Adrenal gland (tissue), 5 donors: ENCODE data around the gene NR5A1.

ENCODE experiments used
- POLR2A ChIP-seq, 2 donors: fragments of 450-650 bp; IDR thresholded peaks; one replicate each; pipeline ENCODE4 v1.6.1; 2017; ENCODE audit warnings: antibody characterized with exemption in 2 of 2, mild to moderate bottlenecking in 2 of 2, moderate library complexity in 1 of 2
- TF ChIP-seq, protein P1 (sequence below), 6 experiments: fragments of 450-650 bp in 4 of 6; fragments of 200-600 bp in 2 of 6; sonication (generic) in 1 of 6; IDR thresholded peaks; 1 replicate in 5 of 6; 2 replicates in 1 of 6; pipeline versions ENCODE4 v1.5.1 to v1.8.0; 2016 to 2021; ENCODE audit warnings: antibody characterized with exemption in 6 of 6, mild to moderate bottlenecking in 2 of 6, moderate library complexity in 1 of 6
- donor health status: DM: no; HTN: no; CAD: no.

DNA sequence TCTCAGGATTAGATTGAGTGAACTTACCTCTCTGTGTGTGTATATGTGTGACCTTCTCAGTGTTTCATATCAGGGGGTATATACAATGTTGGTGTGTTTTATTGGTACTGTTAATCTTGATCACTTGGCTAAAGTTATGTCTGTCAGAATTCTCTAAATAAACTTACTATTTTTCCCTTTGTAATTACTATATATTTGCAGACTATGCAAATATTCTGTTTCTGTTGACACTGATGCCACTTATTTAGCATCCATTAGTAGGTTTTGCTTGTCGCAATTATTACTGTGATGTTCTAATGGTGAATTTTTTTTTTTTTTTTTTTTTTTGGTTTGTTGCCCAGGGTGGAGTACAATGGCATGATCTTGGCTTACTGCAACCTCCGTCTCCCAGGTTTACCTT, 42.9 kb upstream of the NR5A1 start:
- TF ChIP-seq, protein P1, sequence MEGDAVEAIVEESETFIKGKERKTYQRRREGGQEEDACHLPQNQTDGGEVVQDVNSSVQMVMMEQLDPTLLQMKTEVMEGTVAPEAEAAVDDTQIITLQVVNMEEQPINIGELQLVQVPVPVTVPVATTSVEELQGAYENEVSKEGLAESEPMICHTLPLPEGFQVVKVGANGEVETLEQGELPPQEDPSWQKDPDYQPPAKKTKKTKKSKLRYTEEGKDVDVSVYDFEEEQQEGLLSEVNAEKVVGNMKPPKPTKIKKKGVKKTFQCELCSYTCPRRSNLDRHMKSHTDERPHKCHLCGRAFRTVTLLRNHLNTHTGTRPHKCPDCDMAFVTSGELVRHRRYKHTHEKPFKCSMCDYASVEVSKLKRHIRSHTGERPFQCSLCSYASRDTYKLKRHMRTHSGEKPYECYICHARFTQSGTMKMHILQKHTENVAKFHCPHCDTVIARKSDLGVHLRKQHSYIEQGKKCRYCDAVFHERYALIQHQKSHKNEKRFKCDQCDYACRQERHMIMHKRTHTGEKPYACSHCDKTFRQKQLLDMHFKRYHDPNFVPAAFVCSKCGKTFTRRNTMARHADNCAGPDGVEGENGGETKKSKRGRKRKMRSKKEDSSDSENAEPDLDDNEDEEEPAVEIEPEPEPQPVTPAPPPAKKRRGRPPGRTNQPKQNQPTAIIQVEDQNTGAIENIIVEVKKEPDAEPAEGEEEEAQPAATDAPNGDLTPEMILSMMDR (IDR thresholded peaks at IDR 0.05) = no peak
- TF ChIP-seq POLR2A (IDR thresholded peaks at IDR 0.05) = no peak
